NCI-H2081 treated with DMSO at 0.1 percent for 48 hours (cell line): Measurements from ENCODE around the gene CEP170.
"Not testable (repeated sequence)": the region's sequence is repeated elsewhere in the genome, so short reads cannot be mapped to it uniquely, and the experiment has no call there.

ENCODE experiments used
- DNase-seq: peaks from one replicate; lab custom pipeline; 2025; lab: John Stamatoyannopoulos, UW

CEP170 gene

DNA sequence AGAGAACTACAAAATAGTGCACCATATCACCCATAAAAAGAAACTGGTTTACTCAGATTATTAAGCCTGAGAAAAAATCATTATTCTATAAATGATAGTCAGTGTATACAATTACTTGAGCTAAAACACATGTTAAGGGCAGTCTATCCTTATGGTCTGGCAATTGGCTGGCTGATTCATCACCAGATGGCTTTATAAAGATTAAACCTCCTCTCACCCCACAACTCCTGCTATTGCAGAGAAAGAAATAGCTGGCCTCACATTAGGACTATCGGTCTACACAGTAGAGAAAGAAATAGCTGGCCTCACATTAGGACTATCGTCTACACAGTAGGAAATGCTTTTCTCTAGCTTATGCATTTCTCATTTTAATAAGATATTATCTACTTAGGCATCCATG is 21.2 kb downstream of the CEP170 start:
- no peak for DNase-seq

DNA sequence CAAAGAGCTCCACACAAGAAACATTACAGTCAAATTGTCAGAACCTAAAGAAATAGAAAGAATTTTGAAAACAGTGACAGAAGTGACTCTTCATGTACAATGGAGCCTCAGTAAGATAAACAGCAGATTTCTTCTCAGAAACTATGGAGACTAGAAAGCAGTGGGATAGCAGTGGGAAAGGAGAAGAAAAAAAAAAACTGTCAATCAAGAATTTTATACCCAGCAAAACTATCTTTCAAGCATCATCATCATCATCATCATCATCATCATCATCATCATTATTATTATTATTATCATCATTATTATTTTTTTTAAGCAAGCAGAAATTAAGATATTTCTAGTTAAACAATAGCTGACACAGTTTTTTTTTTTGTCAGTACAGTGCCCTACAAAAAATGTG is 24.2 kb downstream of the CEP170 start:
- peak; percentile 5 for DNase-seq

GRCh38 chr1:243229526-243229925 is 25.6 kb downstream of the CEP170 start:
- DNase-seq = no peak

- DNase-seq = no peak
Observed at GRCh38 chr1:243227622-243228021, 27.5 kb downstream of the CEP170 start.

- DNase-seq = no peak
Observed at GRCh38 chr1:243218059-243218458, 37.0 kb downstream of the CEP170 start.

GRCh38 chr1:243217349-243217748 is 37.7 kb downstream of the CEP170 start:
- no peak for DNase-seq

DNA sequence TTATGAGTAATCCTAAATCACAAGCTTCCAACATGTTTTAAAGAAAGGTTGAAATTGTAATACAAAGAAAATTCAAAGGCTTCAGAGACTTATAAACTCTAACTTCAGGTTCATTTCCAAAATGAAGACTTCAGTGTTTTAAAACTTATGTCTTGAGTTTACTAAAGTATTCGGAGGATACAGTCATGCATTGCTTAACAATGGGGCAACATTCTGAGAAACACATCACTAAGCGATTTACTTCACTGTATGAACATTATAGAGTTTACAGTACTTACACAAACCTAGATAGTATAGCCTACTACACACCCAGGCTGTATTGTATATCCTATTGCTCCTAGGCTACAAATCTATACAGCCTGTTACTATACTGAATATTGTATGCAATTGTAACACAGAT is 38.3 kb downstream of the CEP170 start:
- no peak for DNase-seq

- not testable (repeated sequence) for DNase-seq
Observed at GRCh38 chr1:243215276-243215875, 39.7 kb downstream of the CEP170 start.

- no peak for DNase-seq
Observed at GRCh38 chr1:243213045-243213787, 41.9 kb downstream of the CEP170 start.

DNA sequence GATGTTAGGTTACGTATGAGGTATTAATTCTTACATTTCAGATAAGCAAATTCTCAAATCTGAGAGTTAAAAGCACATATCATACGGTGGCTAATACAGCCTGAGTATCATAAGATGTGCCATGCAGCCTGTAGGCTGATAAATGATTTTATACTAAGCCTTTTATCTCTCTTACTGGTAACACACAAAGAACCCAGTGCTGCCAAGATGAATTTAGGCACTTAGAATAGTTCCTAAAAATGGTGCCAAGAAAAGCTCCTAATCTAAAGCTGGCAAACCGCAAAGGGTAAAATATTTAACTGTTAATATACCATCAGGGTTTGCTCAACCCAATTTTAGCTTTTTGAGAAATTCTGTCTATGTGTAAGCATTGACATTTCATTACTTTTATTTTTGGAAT is 43.1 kb downstream of the CEP170 start:
- DNase-seq = not testable (repeated sequence)

- DNase-seq = not testable (repeated sequence)
Observed at GRCh38 chr1:243205026-243205501, 50.0 kb downstream of the CEP170 start.

DNA sequence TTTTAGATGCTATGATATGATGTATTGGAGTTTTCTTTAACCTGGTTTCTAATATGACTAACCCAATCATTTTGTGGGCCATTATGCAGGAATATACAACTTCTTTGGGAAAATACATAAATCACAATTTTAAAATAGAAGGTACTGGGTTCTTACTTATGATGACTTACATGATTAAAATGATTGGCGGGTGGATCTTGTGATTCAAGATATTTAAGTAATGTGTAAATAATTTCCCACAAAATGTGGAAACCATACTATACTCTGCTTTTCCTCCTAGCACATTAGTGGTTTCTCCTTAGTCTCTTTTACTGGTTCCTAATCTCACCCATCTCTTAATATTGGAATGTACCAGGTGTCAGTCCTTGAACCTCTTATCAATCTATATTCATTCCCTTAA is 50.7 kb downstream of the CEP170 start:
- DNase-seq = not testable (repeated sequence)

DNA sequence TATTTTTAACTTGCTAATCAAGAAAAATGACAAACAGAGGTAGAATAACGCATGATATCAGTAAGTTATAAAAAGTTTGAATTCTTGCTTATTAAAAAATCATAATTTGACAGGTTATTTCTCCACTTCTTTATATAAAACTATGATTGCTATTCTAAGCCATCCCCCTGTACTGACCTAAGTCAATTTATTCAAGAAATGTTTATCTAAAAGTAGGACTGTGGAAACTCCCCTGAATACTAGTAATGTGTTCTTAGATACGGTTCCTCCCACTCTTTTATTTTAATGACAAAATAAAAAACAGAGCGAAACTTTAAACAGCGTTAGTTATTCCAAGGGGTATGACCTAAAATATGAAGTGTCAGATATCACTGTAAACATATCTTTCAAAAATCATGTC is 51.9 kb downstream of the CEP170 start:
- not testable (repeated sequence) for DNase-seq

DNA sequence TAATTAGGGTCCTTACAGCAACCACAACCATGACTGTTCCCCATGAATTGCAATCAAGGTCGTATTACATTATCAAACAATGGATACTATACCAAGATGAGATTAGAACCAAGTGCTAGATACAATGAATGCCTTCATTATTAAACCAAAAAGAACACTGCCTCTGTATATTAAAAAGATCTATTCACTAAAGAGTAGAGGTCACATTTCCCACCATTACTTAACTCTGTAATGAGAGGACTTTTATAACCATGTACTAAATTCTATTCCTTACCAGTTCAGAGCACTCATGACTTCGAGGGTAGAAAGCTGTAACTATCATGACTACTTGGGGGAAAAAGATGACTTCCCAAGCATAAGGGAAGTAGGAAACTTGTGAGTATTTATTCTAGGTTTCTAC is 53.8 kb downstream of the CEP170 start:
- not testable (repeated sequence) for DNase-seq

DNA sequence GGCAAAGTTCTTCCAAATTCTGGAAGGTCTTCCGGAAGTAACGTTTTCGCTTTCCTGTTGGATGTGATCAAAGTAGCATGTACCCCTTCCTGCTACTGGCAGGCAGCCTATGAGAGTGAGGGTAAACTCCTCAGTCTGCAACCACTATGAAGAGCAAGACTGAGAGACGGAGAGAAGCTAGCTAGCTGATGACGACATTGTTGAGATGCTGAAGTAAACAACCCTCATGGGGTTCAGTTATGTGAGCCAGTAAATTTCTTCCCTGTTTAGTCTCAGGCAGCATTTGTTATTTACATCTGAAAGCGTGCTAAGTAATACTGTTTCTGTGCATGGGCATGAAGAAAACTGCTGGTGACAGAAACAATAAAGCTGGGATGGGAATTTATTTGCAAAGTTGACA is 57.6 kb downstream of the CEP170 start:
- DNase-seq = not testable (repeated sequence)

DNA sequence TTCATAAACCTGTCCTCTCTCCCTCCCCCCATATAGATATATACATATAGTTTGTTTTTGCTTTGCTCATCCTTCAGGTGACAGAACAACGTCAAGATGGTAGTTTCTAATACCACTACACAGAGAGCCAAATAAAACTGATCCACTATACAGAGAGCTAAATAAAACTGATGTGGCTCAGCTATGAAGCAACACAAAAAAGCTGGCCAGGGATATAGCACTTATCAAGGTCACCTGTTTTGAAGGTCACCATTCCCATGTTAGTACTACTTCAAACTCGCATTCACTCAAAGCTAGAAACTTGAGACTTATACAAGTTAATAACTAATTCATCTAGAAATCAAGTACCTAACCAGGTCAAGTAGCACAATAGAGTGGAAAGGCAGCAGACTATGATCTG is 61.8 kb downstream of the CEP170 start:
- DNase-seq = not testable (repeated sequence)

DNA sequence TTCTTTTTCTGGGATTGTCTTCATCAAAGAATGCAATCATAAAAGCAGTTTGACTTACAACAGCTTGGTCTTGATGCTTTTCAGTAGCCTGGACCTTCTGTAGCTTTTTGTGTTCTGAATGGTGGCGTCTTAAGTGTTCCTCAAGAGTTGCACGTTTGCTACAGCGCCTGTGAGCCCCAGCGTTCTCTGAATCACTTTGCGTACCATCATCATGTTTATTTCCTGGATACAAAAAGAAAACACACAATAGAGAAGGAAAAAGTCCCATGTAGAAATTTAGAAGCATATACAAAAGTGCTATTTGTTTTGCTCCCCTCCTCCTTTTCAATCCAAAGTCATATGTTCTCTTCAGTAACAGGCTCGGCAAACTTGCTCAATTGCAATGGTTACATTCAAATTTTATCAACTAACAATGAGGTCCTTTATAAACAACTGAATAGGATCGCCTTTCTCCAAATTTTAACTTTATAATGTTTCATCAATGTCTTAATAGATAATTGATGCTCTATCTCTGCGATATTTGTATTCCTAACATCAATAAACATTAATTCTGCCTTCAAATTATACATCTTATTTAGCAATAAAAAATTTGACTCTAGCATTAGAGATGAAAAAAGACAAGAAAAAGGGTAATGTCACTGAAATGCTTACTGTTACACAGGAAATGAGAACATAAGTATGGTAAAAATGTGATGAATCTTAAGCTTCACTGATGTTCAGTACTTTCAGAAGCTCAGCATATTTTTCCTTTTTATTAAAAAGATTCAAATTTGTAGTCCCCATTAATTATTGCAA is 68.7 kb downstream of the CEP170 start:
- DNase-seq = not testable (repeated sequence)

- DNase-seq = not testable (repeated sequence)
Observed at GRCh38 chr1:243184787-243185186, 70.3 kb downstream of the CEP170 start.

DNA sequence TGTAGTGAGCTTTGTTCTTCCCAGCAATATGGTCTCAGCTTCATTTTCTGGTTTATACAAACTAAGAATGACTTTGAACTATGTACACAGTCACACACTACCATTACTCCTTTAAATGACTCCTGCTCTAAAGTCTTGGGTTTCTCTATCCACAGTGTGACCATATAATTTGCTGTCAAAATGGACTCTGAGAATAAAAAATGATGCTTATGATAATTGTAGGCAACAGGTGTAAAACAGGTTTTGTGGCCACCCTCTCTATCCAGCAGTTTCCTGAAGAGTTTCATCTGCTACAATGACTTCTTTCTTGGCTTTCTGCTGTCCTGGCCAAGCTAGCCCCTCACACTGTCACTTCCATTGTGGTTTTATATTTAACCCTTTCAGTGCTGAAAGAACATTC is 71.4 kb downstream of the CEP170 start:
- DNase-seq = peak; percentile 34

DNA sequence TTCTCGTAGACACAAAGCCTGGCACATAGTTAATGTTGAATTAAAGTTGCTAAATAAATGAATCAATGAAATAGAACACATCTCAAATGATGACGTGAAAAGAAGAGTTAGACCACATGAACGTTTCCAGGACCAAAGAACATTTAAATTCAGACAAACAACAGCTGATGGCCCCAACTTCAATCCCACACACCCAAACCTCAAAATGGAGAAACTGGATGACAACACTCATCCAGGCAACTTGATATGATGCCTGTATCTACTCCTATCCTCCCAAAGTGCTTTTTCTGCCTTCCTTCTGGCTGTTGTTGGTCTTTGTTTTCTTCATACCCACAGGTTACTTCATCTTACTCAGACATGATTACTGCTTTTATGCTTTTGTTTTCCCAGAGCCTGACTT is 71.9 kb downstream of the CEP170 start:
- DNase-seq = not testable (repeated sequence)

DNA sequence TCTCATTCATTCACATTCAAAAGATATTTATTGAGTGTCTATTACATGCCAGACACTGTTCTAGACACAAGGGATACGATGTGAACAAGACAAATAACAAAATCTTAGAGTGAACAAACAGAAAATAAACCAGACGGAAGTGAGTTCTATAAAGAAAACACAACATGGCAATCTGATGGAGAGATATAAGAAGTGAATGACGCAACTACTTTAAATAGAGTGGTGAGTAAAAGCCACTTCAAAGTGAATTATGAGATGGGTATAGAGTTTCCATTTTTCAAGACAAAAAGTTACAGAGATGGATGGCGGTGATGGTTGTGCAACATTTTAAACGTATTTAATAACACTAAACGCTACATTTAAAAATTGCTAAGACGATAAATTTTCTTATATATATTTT is 75.4 kb downstream of the CEP170 start:
- no peak for DNase-seq

DNA sequence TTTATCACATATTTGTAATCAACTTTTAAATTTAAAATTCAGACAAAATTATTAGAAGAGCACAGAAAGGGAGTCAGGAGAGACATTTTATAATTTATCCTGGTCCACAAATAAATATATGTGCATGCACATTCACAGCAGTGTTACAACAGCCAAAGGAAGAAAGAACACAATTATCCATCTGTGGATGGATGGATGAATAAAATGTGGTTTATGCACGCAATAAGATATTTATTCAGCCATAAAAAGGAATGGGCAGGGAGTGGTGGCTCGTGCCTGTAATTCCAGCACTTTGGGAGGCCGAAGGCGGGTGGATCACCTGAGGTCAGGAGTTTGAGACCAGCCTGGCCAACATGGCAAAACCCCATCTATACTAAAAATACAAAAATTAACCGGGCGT is 77.3 kb downstream of the CEP170 start:
- not testable (repeated sequence) for DNase-seq
